Stimulated activated naive CD8-positive, alpha-beta T cell treated with anti-CD3 and anti-CD28 coated beads, Interleukin-15, Interleukin-2, amounts not matched to agents 100 ng/mL and 50 ng/mL, for 24 hours (primary cell): ENCODE results near the gene SPSB4.
"Not testable (repeated sequence)": the region's sequence is repeated elsewhere in the genome, so short reads cannot be mapped to it uniquely, and the experiment has no call there.

Experiments used
- H3K27ac Mint-ChIP-seq: one replicate; pipeline ENCODE4 v1.8.0; 2021; ENCODE audit warnings: mild to moderate bottlenecking, mixed read lengths
- H3K27me3 Mint-ChIP-seq: one replicate; pipeline ENCODE4 v1.8.0; 2021; ENCODE audit warnings: mixed read lengths
- H3K36me3 Mint-ChIP-seq: one replicate; pipeline ENCODE4 v1.8.0; 2021; ENCODE audit warnings: low read depth, mixed read lengths
- H3K4me1 Mint-ChIP-seq: one replicate; pipeline ENCODE4 v1.8.0; 2021; ENCODE audit warnings: low read depth, mixed read lengths
- H3K4me3 Mint-ChIP-seq: one replicate; pipeline ENCODE4 v1.8.0; 2021; ENCODE audit warnings: mild to moderate bottlenecking, mixed read lengths
- H3K9me3 Mint-ChIP-seq: one replicate; pipeline ENCODE4 v1.8.0; 2021; ENCODE audit warnings: mixed read lengths

SPSB4 gene

DNA sequence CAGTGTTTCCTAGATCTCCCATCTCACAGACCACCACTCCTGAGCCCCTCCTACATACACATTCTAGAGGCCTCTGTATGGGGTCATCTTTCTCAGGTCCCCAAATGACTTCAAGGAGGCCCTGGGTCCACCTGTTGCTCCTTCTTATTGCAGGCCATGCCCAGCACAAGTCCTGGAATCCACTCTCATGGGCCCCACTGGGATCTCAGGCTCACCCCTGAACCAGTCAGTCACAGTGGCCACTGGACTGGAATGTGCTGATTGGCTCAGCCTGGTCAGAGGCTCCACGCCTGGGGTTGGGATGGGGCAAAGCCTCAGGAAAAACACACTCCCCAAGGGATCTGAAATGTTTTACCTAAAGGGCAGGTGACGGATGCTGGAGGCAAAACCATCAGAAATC is 55.7 kb downstream of the SPSB4 start:
- Mint-ChIP-seq H3K4me1 (no peaks in the 10 kb centered on the region), H3K9me3 (no peaks in the 10 kb centered on the region), H3K4me3 (no peak overlapping the region), H3K27ac (no peak overlapping the region), H3K27me3 (no peaks in the 10 kb centered on the region), H3K36me3 (no peaks in the 10 kb centered on the region)

DNA sequence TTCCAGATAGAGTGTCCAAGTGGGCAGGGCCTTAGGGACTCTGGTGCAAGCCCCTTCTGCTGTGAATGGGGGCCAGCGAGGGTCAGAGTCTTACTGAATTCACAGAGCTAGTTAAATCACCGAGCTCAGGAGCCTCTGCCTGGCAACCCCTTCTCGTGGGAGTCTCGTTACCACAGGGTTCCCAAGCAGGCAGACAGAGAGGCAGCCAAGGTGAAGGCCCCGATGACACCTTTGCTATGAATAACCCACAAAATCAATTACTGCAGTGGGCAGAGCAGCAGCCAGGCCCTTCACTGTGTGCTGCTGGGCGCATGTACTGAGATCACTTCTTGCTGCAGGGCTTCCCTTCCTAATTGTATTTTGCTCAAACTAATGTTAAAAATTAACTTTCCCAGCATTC is 56.9 kb downstream of the SPSB4 start:
- Mint-ChIP-seq H3K9me3 (no peaks in the 10 kb centered on the region), H3K4me1 (no peaks in the 10 kb centered on the region), H3K36me3 (no peaks in the 10 kb centered on the region), H3K27me3 (no peaks in the 10 kb centered on the region), H3K27ac (no peak overlapping the region), H3K4me3 (no peak overlapping the region)

DNA sequence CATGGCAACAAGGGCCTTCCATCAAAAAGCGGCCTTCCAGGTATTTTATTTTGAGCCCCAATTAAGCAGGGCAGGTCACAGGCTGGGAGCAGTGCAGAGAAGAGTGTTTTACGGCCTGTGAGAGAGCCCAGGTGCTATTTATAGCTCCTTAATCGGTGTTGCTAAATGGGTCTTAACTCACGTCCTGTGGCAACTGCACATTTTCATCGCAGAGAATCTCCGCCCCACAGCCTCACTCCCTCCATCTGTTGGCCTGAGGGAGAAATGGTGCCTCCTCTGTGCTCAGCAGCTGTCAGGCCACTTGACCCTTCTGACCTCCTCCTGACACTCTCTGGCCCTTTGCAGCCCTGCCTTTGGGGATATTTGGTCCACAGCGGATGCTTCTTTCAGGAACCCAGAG is 58.6 kb downstream of the SPSB4 start:
- H3K36me3 Mint-ChIP-seq, result no peaks in the 10 kb centered on the region
- H3K4me3 Mint-ChIP-seq, result no peak overlapping the region
- no peaks in the 10 kb centered on the region for H3K27me3 Mint-ChIP-seq
- H3K9me3 Mint-ChIP-seq, result no peaks in the 10 kb centered on the region
- no peaks in the 10 kb centered on the region for H3K4me1 Mint-ChIP-seq
- no peak overlapping the region for H3K27ac Mint-ChIP-seq

DNA sequence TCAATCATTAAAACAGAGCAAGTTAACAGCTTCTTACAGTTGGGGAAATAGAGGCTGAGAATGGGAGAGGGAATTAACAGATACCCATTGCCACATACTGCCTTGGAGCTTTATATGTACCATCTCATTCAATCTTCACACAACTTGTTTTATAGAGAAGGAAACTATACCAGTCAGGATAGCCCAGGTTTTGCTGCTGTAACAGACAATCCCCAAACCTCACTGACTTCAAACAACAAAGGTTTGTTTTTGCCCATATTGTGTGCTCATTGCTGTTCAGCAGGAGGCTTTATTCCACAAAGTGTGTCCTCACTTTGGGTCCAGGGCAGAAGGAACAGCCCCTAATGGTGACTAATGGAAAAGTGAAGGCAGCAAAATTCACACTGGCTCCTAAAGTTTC is 59.2 kb downstream of the SPSB4 start:
- H3K9me3 Mint-ChIP-seq, result no peaks in the 10 kb centered on the region
- H3K27me3 Mint-ChIP-seq, result no peaks in the 10 kb centered on the region
- no peak overlapping the region for H3K27ac Mint-ChIP-seq
- no peaks in the 10 kb centered on the region for H3K36me3 Mint-ChIP-seq
- no peak overlapping the region for H3K4me3 Mint-ChIP-seq
- no peaks in the 10 kb centered on the region for H3K4me1 Mint-ChIP-seq

DNA sequence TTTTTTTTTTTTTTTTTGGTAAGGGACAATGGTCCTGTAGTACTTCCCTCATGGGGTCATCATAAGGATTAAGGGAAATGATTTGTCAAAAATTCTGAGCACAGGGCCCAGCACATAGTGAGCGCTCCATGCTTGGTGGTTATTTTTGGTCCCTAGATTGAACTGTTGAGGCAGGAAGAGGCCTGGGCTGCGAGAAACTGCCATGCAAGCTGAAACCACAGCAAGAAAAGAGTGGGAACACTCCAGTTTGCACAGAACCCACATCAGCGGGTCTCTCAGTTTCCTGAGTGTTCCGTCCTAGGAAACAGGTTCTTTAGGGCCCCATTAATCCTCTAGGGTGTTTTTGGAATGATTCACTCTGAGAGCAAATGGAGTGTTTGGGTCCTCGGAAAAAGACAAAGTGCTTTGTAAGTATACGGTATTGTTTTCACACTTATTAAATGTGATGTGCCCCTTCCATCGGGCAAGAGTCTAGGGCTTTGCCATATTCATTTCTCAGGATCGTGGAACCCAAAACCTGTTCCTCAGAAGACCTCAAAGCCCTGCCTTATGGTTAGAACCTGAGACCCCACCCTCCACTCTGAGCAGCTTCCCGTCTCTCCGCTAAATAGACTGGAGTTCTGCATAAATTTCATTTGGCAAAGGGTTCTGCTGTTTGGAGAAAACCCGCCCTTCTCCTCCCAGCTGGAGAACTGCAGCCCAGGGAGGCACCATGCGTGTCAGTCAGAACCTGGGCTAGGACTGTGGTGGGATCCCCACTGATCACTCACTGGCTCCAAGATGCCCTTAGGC is 60.4 kb downstream of the SPSB4 start:
- Mint-ChIP-seq H3K9me3 (no peaks in the 10 kb centered on the region), H3K27ac (no peak overlapping the region), H3K36me3 (no peaks in the 10 kb centered on the region), H3K4me3 (no peak overlapping the region), H3K27me3 (no peaks in the 10 kb centered on the region), H3K4me1 (no peaks in the 10 kb centered on the region)

DNA sequence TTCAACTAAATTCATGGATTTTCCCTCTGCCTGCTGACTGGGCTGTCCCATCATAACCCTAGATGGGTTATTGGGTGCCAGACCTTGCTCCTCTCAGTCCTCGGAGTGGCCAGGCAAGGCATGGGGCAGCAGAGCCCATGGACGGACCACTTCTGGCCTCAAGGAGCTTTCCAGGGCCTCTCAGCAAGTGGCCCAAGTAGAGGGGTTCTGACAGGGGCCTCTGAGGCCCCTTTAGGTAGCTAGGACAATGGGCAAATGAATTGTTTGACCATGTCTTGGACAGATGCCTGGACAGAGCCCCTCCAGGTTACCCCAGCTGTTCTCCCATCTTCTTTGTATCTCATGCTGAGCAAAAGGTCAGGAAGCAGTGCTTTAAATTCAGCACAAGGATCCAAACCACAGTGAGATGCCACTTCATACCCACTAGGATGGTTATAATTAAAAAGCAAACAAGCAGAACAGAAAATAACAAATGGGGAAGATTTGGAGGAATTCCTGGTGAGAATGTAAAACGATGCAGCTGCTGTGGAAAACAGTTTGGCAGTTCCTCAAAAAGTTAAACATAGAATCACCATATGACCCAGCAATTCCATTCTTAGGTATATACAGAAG is 61.6 kb downstream of the SPSB4 start:
- H3K27ac Mint-ChIP-seq, result no peak overlapping the region
- no peaks in the 10 kb centered on the region for H3K27me3 Mint-ChIP-seq
- no peaks in the 10 kb centered on the region for H3K4me1 Mint-ChIP-seq
- H3K36me3 Mint-ChIP-seq, result no peaks in the 10 kb centered on the region
- no peaks in the 10 kb centered on the region for H3K9me3 Mint-ChIP-seq
- H3K4me3 Mint-ChIP-seq, result no peak overlapping the region

DNA sequence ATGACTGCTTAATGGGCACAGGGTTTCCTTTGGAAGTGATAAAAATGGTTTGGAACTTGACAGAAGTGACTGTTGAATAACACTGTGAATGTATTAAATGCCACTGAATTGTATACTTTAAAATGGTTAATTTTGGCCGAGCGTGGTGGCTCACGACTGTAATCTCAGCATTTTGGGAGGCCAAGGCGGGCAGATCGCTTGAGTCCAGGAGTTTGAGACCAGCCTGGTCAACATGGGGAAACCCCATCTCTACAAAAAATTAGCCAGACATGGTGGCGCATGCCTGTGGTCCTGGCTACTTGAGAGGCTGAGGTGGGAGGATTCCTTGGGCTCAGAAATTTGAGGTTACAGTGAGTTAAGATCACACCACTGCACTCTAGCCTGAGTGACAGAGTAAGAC is 62.5 kb downstream of the SPSB4 start:
- H3K27ac Mint-ChIP-seq, H3K36me3 Mint-ChIP-seq, H3K4me3 Mint-ChIP-seq, H3K9me3 Mint-ChIP-seq, H3K4me1 Mint-ChIP-seq, H3K27me3 Mint-ChIP-seq: not testable (repeated sequence)

DNA sequence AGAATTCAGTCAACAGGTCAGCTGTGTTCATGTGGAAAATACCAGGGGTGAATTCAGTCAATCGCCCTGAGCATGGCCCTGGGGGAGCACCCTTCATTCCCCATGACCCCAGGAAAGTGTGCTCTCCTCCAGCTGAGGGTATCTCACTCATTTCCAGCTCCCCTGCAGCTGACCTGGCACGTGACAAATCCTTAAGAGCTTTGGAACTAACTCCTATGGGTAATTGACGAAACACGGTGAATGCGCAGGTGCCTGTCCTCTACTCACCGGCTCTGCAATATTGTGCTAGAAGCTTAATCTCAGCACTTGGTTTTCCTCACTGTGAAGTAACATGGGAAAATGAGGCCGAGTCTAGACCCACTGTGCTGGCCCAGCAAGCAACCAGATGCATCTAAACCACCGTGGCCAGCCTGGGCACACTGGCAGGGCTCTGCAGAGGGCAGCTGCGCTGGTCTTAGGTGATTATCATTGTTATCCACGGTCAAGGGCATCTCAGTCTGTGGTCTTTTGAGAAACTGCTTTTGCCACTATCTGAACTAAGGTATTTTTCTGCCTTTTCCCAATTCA is 63.1 kb downstream of the SPSB4 start:
- H3K9me3 Mint-ChIP-seq, result no peaks in the 10 kb centered on the region
- no peak overlapping the region for H3K27ac Mint-ChIP-seq
- no peaks in the 10 kb centered on the region for H3K36me3 Mint-ChIP-seq
- H3K4me1 Mint-ChIP-seq, result no peaks in the 10 kb centered on the region
- H3K4me3 Mint-ChIP-seq, result no peak overlapping the region
- no peaks in the 10 kb centered on the region for H3K27me3 Mint-ChIP-seq

DNA sequence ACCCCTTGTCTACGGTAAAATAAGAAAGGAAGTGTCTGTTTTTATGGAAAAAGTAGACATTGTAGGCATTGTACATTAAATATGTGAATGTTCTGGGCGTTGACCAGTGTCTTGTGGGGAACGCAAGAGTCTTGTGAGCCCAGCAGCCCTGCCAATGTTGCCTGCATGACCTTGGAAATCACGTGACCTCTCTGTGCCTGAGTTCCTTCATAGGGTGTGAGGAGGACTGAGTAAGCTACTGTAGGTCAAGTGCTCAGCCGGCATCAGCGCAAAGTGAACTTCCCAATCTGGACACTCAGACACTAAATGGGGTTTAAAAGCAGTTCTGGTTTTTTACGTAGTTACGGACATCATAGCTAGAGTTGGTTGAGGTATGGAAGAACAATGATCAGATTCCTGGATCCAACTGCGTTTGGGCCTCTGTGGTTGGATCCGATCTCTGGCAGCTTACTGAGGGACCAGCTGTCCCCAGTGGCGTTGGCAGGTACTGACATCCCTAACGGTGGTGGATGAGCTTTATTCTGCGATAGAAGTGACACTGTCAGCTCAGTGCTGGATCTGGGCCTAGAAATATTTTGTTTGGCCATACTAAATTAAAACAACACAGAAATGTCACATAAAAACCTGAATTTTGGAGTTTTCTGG is 63.8 kb downstream of the SPSB4 start:
- H3K9me3 Mint-ChIP-seq, result no peaks in the 10 kb centered on the region
- H3K36me3 Mint-ChIP-seq, result no peaks in the 10 kb centered on the region
- H3K4me3 Mint-ChIP-seq, result no peak overlapping the region
- no peaks in the 10 kb centered on the region for H3K4me1 Mint-ChIP-seq
- H3K27ac Mint-ChIP-seq, result no peak overlapping the region
- peaks cover 3% of the 10 kb centered on the region for H3K27me3 Mint-ChIP-seq

DNA sequence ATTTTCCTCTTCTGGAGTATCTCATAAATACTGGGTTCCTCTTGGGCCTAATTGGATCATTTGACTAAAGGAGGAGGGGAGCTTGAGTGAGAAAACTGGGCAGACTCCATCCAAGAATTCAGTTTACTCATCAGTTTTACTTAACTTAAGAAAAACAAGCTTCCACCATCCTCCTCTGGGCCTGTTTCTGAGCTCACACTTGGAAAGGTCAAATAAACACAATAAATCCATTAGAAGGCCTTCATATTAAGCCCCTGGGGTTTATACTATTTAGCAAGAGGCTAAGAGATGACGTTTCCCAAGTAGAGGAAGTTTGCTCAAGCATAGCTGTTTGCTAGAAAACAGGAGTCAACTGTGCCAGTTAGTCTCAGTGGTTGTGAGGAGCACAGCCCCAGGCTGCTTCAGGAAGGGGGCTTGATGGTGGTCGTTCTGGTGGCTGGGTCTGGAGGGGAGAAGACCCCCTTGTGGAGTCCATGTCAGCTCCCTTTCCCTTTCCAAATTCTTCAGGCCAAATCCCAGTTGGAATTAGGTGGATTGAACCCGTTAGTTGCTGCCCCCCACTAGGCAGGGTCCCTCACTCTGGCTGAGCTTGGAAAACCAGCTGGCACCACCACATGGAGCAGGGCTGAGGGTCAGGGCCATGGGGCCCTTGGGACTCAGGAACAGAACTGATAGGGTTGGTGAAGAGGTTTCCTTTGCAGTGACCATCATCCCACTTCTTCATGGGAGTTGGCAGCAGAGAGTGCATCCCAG is 64.8 kb downstream of the SPSB4 start:
- Mint-ChIP-seq H3K9me3 (no peaks in the 10 kb centered on the region), H3K36me3 (no peaks in the 10 kb centered on the region), H3K4me3 (no peak overlapping the region), H3K4me1 (no peaks in the 10 kb centered on the region), H3K27me3 (peaks cover 7% of the 10 kb centered on the region), H3K27ac (no peak overlapping the region)

DNA sequence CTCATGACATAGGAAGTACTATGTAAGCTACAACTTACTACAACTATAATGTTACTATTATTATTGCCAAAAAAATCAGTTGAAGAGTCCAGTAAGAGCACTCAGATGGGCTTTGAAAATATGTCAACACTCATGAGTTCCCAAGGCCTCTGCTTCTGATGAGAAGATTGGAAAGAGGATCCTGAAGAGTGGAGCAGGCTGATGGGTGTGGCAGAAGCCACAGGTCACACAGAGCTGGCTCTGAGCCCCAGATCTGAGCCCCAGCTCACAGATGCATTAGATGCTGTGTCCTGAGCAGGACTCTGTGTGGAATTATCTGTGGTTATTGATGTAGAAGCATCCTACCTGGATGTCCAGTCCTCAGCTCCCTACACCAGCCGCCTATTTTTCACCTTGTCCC is 65.6 kb downstream of the SPSB4 start:
- H3K36me3 Mint-ChIP-seq, result no peaks in the 10 kb centered on the region
- H3K27ac Mint-ChIP-seq, result no peak overlapping the region
- H3K9me3 Mint-ChIP-seq, result peaks cover 4% of the 10 kb centered on the region
- peaks cover 11% of the 10 kb centered on the region for H3K27me3 Mint-ChIP-seq
- H3K4me1 Mint-ChIP-seq, result no peaks in the 10 kb centered on the region
- no peak overlapping the region for H3K4me3 Mint-ChIP-seq

DNA sequence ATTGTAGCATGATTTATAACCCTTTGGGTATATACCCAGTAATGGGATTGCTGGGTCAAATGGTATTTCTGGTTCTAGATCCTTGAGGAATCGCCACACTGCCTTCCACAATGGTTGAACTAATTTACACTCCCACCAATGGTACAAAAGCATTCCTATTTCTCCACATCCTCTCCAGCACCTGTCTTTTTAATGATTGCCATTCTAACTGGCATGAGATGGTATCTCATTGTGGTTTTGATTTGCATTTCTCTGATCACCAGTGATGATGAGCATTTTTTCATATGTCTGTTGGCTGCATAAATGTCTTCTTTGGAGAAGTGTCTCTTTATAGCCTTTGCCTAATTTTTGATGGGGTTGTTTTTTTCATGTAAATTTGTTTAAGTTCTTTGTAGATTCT is 66.8 kb downstream of the SPSB4 start:
- not testable (repeated sequence) for H3K4me3 Mint-ChIP-seq, H3K4me1 Mint-ChIP-seq, H3K9me3 Mint-ChIP-seq, H3K36me3 Mint-ChIP-seq, H3K27ac Mint-ChIP-seq
- H3K27me3 Mint-ChIP-seq, result peaks cover 14% of the 10 kb centered on the region

DNA sequence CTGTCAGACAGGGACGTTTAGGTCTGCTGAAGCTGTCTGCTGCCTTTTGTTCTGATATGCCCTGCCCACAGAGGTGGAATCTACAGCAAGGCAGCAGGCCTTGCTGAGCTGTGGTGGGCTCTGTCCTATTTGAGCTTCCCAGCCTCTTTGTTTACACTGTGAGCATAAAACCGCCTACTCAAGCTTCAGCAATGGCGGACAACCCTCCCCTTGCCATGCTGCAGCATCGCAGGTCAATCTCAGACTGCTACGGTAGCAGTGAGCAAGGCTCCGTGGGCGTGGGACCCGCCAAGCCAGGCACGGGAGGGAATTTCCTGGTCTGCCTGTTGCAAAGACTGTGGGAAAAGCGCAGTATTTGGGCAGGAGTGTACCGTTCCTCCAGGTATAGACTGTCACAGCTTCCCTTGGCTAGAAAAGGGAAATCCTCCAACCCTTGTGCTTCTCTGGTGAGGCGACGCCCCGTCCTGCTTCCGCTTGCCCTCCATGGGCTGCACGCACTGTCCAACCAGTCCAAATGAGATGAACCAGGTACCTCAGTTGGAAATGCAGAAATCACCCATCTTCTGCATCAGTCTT is 71.4 kb downstream of the SPSB4 start:
- Mint-ChIP-seq H3K4me1 (no peaks in the 10 kb centered on the region), H3K9me3 (peaks cover 4% of the 10 kb centered on the region), H3K27ac (no peak overlapping the region), H3K4me3 (no peak overlapping the region), H3K36me3 (no peaks in the 10 kb centered on the region), H3K27me3 (peaks cover 23% of the 10 kb centered on the region)

DNA sequence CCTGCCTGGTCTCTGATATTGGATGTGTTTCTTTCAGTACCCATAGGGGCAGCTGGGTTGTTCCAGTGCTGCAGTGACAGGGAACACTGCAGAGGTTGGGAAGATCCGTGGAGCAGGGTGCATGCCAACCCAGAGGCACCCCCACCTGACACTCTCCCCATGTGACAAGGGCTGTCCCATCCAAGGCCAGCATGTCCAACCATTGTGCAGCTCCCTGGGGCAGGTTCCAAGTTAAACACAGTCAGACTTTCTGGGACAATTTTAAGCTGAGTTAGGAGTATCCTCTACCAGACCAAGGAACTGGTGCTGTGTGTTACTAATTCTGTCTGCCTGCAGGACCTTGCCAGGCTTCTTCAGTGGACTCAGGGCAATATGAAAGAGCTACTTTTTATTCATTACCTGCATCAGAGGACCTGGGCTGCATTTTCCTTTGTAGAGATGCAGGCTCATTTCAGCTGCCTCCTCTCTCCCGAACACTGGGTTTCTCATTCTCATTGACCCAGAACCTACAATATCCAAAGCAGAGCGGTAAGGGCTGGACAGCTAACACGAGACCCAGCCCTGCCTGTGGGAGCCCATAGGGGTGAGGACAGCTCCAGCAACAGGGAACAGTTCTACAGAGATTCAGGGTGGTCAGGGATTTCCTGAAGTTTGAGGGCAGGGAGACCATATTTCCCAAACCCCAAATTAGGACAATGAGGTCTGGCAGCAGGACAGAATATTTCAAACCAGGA is 72.7 kb downstream of the SPSB4 start:
- H3K9me3 Mint-ChIP-seq, result peaks cover 4% of the 10 kb centered on the region
- no peaks in the 10 kb centered on the region for H3K36me3 Mint-ChIP-seq
- H3K4me3 Mint-ChIP-seq, result no peak overlapping the region
- H3K27me3 Mint-ChIP-seq, result peaks cover 23% of the 10 kb centered on the region
- H3K4me1 Mint-ChIP-seq, result no peaks in the 10 kb centered on the region
- no peak overlapping the region for H3K27ac Mint-ChIP-seq
